HG02759 (cell line): Measurements from ENCODE around the gene NR6A1.
A peak's percentile ranks its signal among the peaks of the same experiment; 100 is the strongest.

Experiments
- ATAC-seq: cut with Tn5 transposase; IDR thresholded peaks from one replicate; pipeline ENCODE4 v1.9.1; 2021; ENCODE audit warnings: mild to moderate bottlenecking, moderate library complexity; ENCODE audit not compliant: unreplicated experiment

Gene NR6A1

GRCh38 chr9:124771021-124771866 is at the start of gene NR6A1:
NR6A1 (minus strand) TSS chr9:124771311.
- ATAC-seq, result peak; percentile 92

- ATAC-seq, result no peak
These were observed 47.5 kb upstream of the NR6A1 start for GRCh38 chr9:124818431-124819281.

- ATAC-seq, result no peak
These were observed 44.5 kb upstream of the NR6A1 start for GRCh38 chr9:124815601-124816000.

- ATAC-seq, result no peak
These were observed 43.0 kb upstream of the NR6A1 start for GRCh38 chr9:124814164-124814535.

GRCh38 chr9:124813501-124814163 is 42.5 kb upstream of the NR6A1 start:
- no peak for ATAC-seq

- ATAC-seq, result no peak
These were observed 41.9 kb upstream of the NR6A1 start for GRCh38 chr9:124813041-124813440.

- ATAC-seq, result no peak
These were observed 41.3 kb upstream of the NR6A1 start for GRCh38 chr9:124812441-124812876.

- no peak for ATAC-seq
These were observed 39.7 kb upstream of the NR6A1 start for GRCh38 chr9:124810663-124811355.

GRCh38 chr9:124809741-124810500 is 38.8 kb upstream of the NR6A1 start:
- ATAC-seq, result no peak

- no peak for ATAC-seq
These were observed 38.1 kb upstream of the NR6A1 start for GRCh38 chr9:124809211-124809610.

GRCh38 chr9:124808246-124808956 is 37.3 kb upstream of the NR6A1 start:
- no peak for ATAC-seq

GRCh38 chr9:124805186-124805585 is 34.1 kb upstream of the NR6A1 start:
- no peak for ATAC-seq

GRCh38 chr9:124803911-124804310 is 32.8 kb upstream of the NR6A1 start:
- ATAC-seq, result no peak

- ATAC-seq, result no peak
These were observed 31.3 kb upstream of the NR6A1 start for GRCh38 chr9:124802426-124802825.

- ATAC-seq, result no peak
These were observed 30.2 kb upstream of the NR6A1 start for GRCh38 chr9:124801356-124801755.

GRCh38 chr9:124800306-124801259 is 29.5 kb upstream of the NR6A1 start:
- ATAC-seq, result peak; percentile 76

GRCh38 chr9:124799274-124800006 is 28.3 kb upstream of the NR6A1 start:
- ATAC-seq, result no peak
